Measurements from ENCODE around the gene POLR1G.
"Not testable (repeated sequence)": the region's sequence is repeated elsewhere in the genome, so short reads cannot be mapped to it uniquely, and the experiment has no call there.

The POLR1G gene

GRCh38 chr19:45408121-45408520 is 1.7 kb downstream of the POLR1G start:
- no peak overlapping the region for H3K4me3 ChIP-seq (ENCODE audit: low read length in 2 of 2)
- H3K9ac ChIP-seq (ENCODE audit: low read length in 2 of 2) = no peak overlapping the region
- H3K27me3 ChIP-seq (ENCODE audit: control insufficient read depth in 1 of 2, insufficient read depth in 2 of 2, low read length in 2 of 2) = peaks cover 15 to 21% of the 10 kb centered on the region in 2 donors
- no peaks in the 10 kb centered on the region for H3K9me3 ChIP-seq (ENCODE audit: control insufficient read depth in 2 of 2, low read length in 2 of 2)
- no peak overlapping the region for H3K27ac ChIP-seq (ENCODE audit: low read length)
- peaks cover under 1 to 3% of the 10 kb centered on the region in 2 donors for H3K36me3 ChIP-seq (ENCODE audit: control insufficient read depth in 2 of 2, insufficient read depth in 2 of 2, low read length in 2 of 2)
- H3K4me1 ChIP-seq (ENCODE audit: control insufficient read depth, insufficient read depth, low read length) = peaks cover 33% of the 10 kb centered on the region

- Histone ChIP-seq H3K4me3 (ENCODE audit: low read length in 2 of 2) (no peak overlapping the region), H3K9ac (ENCODE audit: low read length in 2 of 2) (no peak overlapping the region), H3K4me1 (ENCODE audit: control insufficient read depth, insufficient read depth, low read length) (peaks cover 29% of the 10 kb centered on the region), H3K36me3 (ENCODE audit: control insufficient read depth in 2 of 2, insufficient read depth in 2 of 2, low read length in 2 of 2) (peaks cover 7 to 11% of the 10 kb centered on the region in 2 donors), H3K27me3 (ENCODE audit: control insufficient read depth in 1 of 2, insufficient read depth in 2 of 2, low read length in 2 of 2) (peaks cover 11 to 13% of the 10 kb centered on the region in 2 donors), H3K27ac (ENCODE audit: low read length) (no peak overlapping the region), H3K9me3 (ENCODE audit: control insufficient read depth in 2 of 2, low read length in 2 of 2) (no peaks in the 10 kb centered on the region)
Observed at GRCh38 chr19:45408830-45409556, 2.5 kb downstream of the POLR1G start.

GRCh38 chr19:45409557-45409920 is 3.1 kb downstream of the POLR1G start:
- H3K9ac ChIP-seq (ENCODE audit: low read length in 2 of 2) = no peak overlapping the region
- H3K9me3 ChIP-seq (ENCODE audit: control insufficient read depth in 2 of 2, low read length in 2 of 2) = no peaks in the 10 kb centered on the region
- no peak overlapping the region for H3K4me3 ChIP-seq (ENCODE audit: low read length in 2 of 2)
- peaks cover 6 to 7% of the 10 kb centered on the region in 2 donors for H3K27me3 ChIP-seq (ENCODE audit: control insufficient read depth in 1 of 2, insufficient read depth in 2 of 2, low read length in 2 of 2)
- H3K27ac ChIP-seq (ENCODE audit: low read length) = no peak overlapping the region
- H3K4me1 ChIP-seq (ENCODE audit: control insufficient read depth, insufficient read depth, low read length) = peaks cover 25% of the 10 kb centered on the region
- H3K36me3 ChIP-seq (ENCODE audit: control insufficient read depth in 2 of 2, insufficient read depth in 2 of 2, low read length in 2 of 2) = peaks cover 9 to 11% of the 10 kb centered on the region in 2 donors

- H3K27me3 ChIP-seq (ENCODE audit: control insufficient read depth in 1 of 2, insufficient read depth in 2 of 2, low read length in 2 of 2); H3K9me3 ChIP-seq (ENCODE audit: control insufficient read depth in 2 of 2, low read length in 2 of 2); H3K4me3 ChIP-seq (ENCODE audit: low read length in 2 of 2); H3K9ac ChIP-seq (ENCODE audit: low read length in 2 of 2); H3K27ac ChIP-seq (ENCODE audit: low read length): not testable (repeated sequence)
- Histone ChIP-seq H3K36me3 (ENCODE audit: control insufficient read depth in 2 of 2, insufficient read depth in 2 of 2, low read length in 2 of 2) (peaks cover 9 to 11% of the 10 kb centered on the region in 2 donors), H3K4me1 (ENCODE audit: control insufficient read depth, insufficient read depth, low read length) (peaks cover 17% of the 10 kb centered on the region)
Observed at GRCh38 chr19:45410330-45410729, 3.9 kb downstream of the POLR1G start.

- no peak overlapping the region for H3K4me3 ChIP-seq (ENCODE audit: low read length in 2 of 2)
- H3K27ac ChIP-seq (ENCODE audit: low read length) = no peak overlapping the region
- H3K27me3 ChIP-seq (ENCODE audit: control insufficient read depth in 1 of 2, insufficient read depth in 2 of 2, low read length in 2 of 2) = no peaks in the 10 kb centered on the region
- H3K9me3 ChIP-seq (ENCODE audit: control insufficient read depth in 2 of 2, low read length in 2 of 2) = no peaks in the 10 kb centered on the region
- H3K36me3 ChIP-seq (ENCODE audit: control insufficient read depth in 2 of 2, insufficient read depth in 2 of 2, low read length in 2 of 2) = peaks cover 14% of the 10 kb centered on the region in 2 donors
- no peak overlapping the region for H3K9ac ChIP-seq (ENCODE audit: low read length in 2 of 2)
- peaks cover 12% of the 10 kb centered on the region for H3K4me1 ChIP-seq (ENCODE audit: control insufficient read depth, insufficient read depth, low read length)
Observed at GRCh38 chr19:45413497-45413896, 7.1 kb downstream of the POLR1G start.

- Histone ChIP-seq H3K9ac (ENCODE audit: low read length in 2 of 2) (no peak overlapping the region), H3K4me1 (ENCODE audit: control insufficient read depth, insufficient read depth, low read length) (peaks cover 12% of the 10 kb centered on the region), H3K4me3 (ENCODE audit: low read length in 2 of 2) (no peak overlapping the region), H3K36me3 (ENCODE audit: control insufficient read depth in 2 of 2, insufficient read depth in 2 of 2, low read length in 2 of 2) (peaks cover 14 to 15% of the 10 kb centered on the region in 2 donors), H3K27me3 (ENCODE audit: control insufficient read depth in 1 of 2, insufficient read depth in 2 of 2, low read length in 2 of 2) (no peaks in the 10 kb centered on the region), H3K9me3 (ENCODE audit: control insufficient read depth in 2 of 2, low read length in 2 of 2) (no peaks in the 10 kb centered on the region), H3K27ac (ENCODE audit: low read length) (no peak overlapping the region)
Observed at GRCh38 chr19:45414468-45414867, 8.0 kb downstream of the POLR1G start.

- H3K9me3 ChIP-seq (ENCODE audit: control insufficient read depth in 2 of 2, low read length in 2 of 2) = no peaks in the 10 kb centered on the region
- H3K4me1 ChIP-seq (ENCODE audit: control insufficient read depth, insufficient read depth, low read length) = peaks cover 13% of the 10 kb centered on the region
- no peak overlapping the region for H3K9ac ChIP-seq (ENCODE audit: low read length in 2 of 2)
- no peak overlapping the region for H3K4me3 ChIP-seq (ENCODE audit: low read length in 2 of 2)
- H3K27ac ChIP-seq (ENCODE audit: low read length) = no peak overlapping the region
- no peaks in the 10 kb centered on the region for H3K27me3 ChIP-seq (ENCODE audit: control insufficient read depth in 1 of 2, insufficient read depth in 2 of 2, low read length in 2 of 2)
- H3K36me3 ChIP-seq (ENCODE audit: control insufficient read depth in 2 of 2, insufficient read depth in 2 of 2, low read length in 2 of 2) = peaks cover 23 to 24% of the 10 kb centered on the region in 2 donors
Observed at GRCh38 chr19:45417151-45417550, 10.7 kb downstream of the POLR1G start.

- Histone ChIP-seq H3K36me3 (ENCODE audit: control insufficient read depth in 2 of 2, insufficient read depth in 2 of 2, low read length in 2 of 2) (peaks cover 15 to 17% of the 10 kb centered on the region in 2 donors), H3K4me3 (ENCODE audit: low read length in 2 of 2) (no peak overlapping the region), H3K27ac (ENCODE audit: low read length) (no peak overlapping the region), H3K27me3 (ENCODE audit: control insufficient read depth in 1 of 2, insufficient read depth in 2 of 2, low read length in 2 of 2) (no peaks in the 10 kb centered on the region), H3K4me1 (ENCODE audit: control insufficient read depth, insufficient read depth, low read length) (peaks cover 26% of the 10 kb centered on the region), H3K9me3 (ENCODE audit: control insufficient read depth in 2 of 2, low read length in 2 of 2) (no peaks in the 10 kb centered on the region), H3K9ac (ENCODE audit: low read length in 2 of 2) (no peak overlapping the region)
Observed at GRCh38 chr19:45418802-45419201, 12.4 kb downstream of the POLR1G start.

GRCh38 chr19:45419396-45419795 is 13.0 kb downstream of the POLR1G start:
- Histone ChIP-seq H3K27me3 (ENCODE audit: control insufficient read depth in 1 of 2, insufficient read depth in 2 of 2, low read length in 2 of 2) (no peaks in the 10 kb centered on the region), H3K9ac (ENCODE audit: low read length in 2 of 2) (no peak overlapping the region), H3K27ac (ENCODE audit: low read length) (no peak overlapping the region), H3K4me3 (ENCODE audit: low read length in 2 of 2) (no peak overlapping the region), H3K4me1 (ENCODE audit: control insufficient read depth, insufficient read depth, low read length) (peaks cover 32% of the 10 kb centered on the region), H3K9me3 (ENCODE audit: control insufficient read depth in 2 of 2, low read length in 2 of 2) (no peaks in the 10 kb centered on the region), H3K36me3 (ENCODE audit: control insufficient read depth in 2 of 2, insufficient read depth in 2 of 2, low read length in 2 of 2) (peaks cover 12 to 14% of the 10 kb centered on the region in 2 donors)

GRCh38 chr19:45419895-45420294 is 13.5 kb downstream of the POLR1G start:
- H3K9ac ChIP-seq (ENCODE audit: low read length in 2 of 2) = no peak overlapping the region
- peaks cover 12 to 14% of the 10 kb centered on the region in 2 donors for H3K36me3 ChIP-seq (ENCODE audit: control insufficient read depth in 2 of 2, insufficient read depth in 2 of 2, low read length in 2 of 2)
- H3K9me3 ChIP-seq (ENCODE audit: control insufficient read depth in 2 of 2, low read length in 2 of 2) = no peaks in the 10 kb centered on the region
- no peaks in the 10 kb centered on the region for H3K27me3 ChIP-seq (ENCODE audit: control insufficient read depth in 1 of 2, insufficient read depth in 2 of 2, low read length in 2 of 2)
- H3K4me3 ChIP-seq (ENCODE audit: low read length in 2 of 2) = no peak overlapping the region
- peaks cover 32% of the 10 kb centered on the region for H3K4me1 ChIP-seq (ENCODE audit: control insufficient read depth, insufficient read depth, low read length)
- H3K27ac ChIP-seq (ENCODE audit: low read length) = no peak overlapping the region

- Histone ChIP-seq H3K27ac (ENCODE audit: low read length) (no peak overlapping the region), H3K4me1 (ENCODE audit: control insufficient read depth, insufficient read depth, low read length) (peaks cover 32% of the 10 kb centered on the region)
Observed at GRCh38 chr19:45420356-45420755, 13.9 kb downstream of the POLR1G start.

More at GRCh38 chr19:45420356-45420755, 13.9 kb downstream of the POLR1G start:
- Histone ChIP-seq H3K27me3 (ENCODE audit: control insufficient read depth in 1 of 2, insufficient read depth in 2 of 2, low read length in 2 of 2) (no peaks in the 10 kb centered on the region), H3K4me3 (ENCODE audit: low read length in 2 of 2) (no peak overlapping the region), H3K9me3 (ENCODE audit: control insufficient read depth in 2 of 2, low read length in 2 of 2) (no peaks in the 10 kb centered on the region), H3K36me3 (ENCODE audit: control insufficient read depth in 2 of 2, insufficient read depth in 2 of 2, low read length in 2 of 2) (peaks cover 12 to 14% of the 10 kb centered on the region in 2 donors), H3K9ac (ENCODE audit: low read length in 2 of 2) (no peak overlapping the region)

Measured in stomach smooth muscle (tissue), 2 donors.